Tongue (tissue), 2 donors: Measurements from ENCODE around the gene ACSF3. TPM values are rescaled to one million over a fixed set of nuclear protein-coding genes. Genes with fewer than 3 reads are reported as not detected.

Source experiments
- DNase-seq: peaks from one replicate; pipeline ENCODE4 v3.0.0-alpha.2; 2015
- total RNA-seq: library from RNA; depleted of rRNA; stranded (reverse); fragments of >200 nt; gene quantifications from one replicate; pipeline ENCODE4 v1.2.3, GENCODE V29; 2014

The ACSF3 gene
- 20.1 TPM for total RNA-seq

DNA sequence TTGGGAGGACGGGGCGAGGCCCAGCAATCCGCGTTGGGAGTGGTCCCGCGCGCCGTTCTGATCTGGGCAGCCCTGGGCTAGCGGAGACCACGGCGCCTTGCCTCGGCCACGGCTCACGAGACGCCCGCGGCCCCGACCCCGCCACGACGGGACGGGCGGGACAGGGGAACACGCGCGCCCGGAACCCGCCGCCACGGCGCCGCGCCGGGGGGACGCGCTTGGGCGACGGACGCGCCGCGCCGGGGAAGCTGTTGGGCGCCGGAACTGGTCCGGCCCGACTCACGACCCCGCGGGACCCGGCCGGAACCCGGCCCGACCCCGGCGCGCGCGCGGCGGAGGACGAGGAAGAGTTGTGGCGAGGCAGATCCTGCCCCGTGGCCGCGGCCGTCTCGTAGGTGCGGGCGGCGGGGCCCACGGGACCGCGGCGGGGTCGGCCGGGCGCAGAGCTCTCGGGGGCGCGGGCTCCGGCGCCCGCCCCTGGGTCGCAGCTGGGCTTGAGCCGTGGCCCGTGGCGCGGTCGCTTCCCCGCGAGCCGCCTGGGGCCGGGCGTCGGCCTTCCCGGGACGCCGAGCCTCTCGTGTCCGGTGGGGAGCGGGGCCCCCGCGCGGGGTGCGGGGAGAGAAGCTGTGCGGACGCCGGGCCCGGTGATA lies at the start of gene ACSF3:
ACSF3 (plus strand) TSS at position 251 of the 650 bp plus-strand sequence. CDS start 6,830 bp downstream, outside the sequence.
- peak; percentile 61 for DNase-seq

DNA sequence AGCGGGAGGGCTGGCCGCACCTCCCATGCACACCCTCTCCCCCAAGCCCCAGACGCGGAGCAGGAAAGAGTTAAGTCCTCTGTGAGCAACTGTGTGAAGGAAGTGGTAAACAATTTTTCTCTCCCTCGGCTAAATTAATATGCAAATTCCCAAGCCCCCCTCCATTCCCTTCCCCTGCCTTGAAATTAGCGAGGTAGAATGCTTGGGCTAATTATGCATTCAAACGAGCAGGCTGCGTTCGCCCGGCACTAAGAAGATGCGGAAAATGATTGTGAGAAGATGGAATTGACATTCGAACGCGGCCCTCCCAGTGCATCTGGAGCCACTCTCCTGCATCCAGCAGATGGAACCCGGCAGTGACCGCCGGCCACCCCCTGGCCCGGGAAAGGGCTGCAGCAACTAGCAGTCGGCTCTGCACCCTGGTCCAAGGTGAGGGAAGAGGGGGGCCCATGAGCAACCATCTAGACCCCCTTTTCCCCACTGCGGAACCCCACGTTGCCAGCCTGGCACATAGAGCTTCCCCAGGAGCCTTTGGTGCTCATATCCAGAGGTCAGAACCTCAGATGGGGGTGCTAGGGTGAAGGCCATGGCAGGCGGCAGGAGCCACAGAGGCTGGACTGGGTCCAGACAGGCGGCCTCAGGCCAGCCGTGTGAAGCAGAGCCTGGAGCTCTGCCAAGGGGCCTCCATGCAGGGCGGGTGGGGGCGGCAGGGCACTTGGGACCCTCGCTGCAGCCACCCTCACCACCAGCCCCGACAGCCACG lies 49.1 kb upstream of the ACSF3 start:
- no peak for DNase-seq

GRCh38 chr16:89045181-89045815 lies 48.4 kb upstream of the ACSF3 start:
- DNase-seq = no peak

DNA sequence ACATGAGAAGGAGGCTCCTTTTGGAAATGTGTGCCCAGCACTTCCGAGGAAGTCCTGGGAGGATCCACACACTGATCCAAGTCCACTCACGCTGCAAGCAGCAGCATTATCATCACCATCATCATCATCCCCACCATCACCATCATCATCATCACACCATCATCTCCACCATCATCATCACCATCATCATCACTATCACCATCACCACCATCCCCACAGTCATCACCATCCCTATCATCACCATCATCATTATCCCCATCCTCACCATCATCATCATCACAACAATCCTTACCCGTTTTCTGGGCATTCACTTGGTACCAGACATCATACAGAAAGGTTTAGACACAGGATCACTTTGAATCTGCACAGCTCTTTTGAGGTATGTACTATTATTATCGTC lies 47.8 kb upstream of the ACSF3 start:
- no peak for DNase-seq

- DNase-seq = no peak
Measured at GRCh38 chr16:89046491-89046890, 47.2 kb upstream of the ACSF3 start.

GRCh38 chr16:89047331-89048089 lies 46.1 kb upstream of the ACSF3 start:
- DNase-seq = no peak

DNA sequence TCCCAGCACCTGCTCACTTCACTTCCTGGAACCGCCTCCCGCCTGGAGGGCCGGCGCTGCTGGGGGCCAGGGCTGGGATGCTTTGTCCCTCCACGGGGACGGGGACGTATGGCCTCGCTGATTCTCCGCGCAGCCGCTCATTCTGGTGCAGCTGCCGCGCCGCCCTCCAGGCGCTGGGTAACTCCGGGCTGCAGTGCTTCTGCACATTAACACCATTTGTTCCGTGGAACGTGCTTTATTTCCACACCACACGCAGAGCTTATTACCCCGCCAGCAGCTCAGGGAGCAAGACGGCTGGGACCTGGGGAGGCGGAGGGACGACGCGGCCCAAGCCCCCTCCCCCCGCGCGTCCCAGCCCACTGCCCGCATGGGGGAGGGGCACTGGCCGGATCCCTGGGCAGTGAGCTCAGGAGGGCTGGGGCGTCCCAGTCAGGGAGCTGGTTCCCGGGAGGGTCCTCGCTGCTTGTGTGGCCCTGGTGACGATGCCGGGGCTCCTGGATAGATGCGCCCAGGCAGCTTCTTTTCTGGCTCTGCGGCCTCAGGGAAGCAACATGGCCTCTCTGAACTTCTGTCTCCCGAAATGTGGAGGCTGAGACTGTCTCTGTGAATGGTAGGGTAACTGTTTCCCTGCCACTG lies 45.4 kb upstream of the ACSF3 start:
- peak; percentile 42 for DNase-seq

- DNase-seq = no peak
Measured at GRCh38 chr16:89048871-89049422, 44.7 kb upstream of the ACSF3 start.

DNA sequence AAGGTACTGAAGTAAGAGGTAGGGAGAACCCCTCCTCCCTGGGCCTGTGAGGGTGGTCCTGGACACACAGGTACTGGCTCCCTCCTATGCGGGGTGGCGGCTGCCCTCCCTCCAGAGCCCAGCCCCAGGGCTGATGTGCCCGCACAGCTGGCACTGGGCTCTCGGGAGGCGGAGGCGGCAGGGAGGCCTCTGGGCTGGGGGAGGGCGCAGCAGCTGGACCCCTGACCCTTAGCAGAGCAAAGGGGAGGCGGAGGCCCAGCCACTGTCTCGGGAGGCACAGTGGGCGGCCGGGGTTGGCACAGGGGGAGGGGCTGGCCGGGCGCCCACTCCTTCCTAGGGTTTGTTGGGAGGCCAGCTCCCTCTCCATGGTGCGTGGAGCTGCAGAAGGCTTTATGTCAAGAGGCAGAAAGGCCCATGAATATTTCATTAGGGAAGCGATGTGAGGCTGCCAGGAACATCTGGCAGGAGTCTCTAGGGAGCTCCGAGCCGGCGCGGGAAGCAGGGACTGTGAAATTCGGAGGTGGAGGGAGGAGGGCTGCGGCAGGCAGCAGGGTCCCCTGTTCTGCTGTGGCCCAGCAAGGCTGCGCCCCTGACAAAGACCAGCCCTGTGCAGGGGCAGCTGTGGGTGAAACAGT lies 44.1 kb upstream of the ACSF3 start:
- DNase-seq = peak; percentile 84

DNA sequence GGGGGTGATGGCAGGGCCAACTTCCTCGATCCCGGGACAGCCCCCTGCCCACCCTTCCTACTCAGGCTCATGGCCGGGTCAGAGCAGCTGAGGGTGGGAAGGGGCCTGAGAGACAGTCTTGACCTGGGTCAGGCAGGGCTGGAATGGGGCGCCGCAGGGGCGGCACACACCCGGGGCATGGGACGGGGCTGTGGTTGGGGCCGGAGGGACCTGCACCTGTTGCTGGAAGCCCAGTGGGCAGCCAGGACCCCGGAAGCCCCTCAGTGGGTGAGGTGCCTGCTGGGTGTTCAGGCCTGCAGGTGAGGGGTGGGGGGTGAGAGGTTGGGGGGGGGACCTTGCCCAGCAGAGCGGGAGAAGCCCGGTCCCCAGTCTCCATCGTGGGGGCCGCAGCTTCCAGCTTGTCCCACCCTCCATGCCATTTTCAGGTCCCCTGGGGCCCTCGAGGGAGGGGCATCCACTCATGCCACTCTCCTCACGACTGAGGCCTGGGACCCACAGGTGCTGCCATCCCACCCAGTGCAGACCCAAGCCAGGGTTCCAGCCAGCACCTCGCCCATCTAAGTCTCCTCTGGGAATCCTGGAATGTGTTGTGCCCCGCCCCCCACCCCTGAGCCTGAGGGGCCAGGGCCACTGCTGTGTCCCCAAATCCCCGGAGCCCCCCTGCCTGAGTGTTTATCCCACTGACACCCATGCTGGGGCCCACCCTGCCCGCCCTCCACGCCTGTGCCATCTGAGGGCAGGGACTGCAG lies 43.4 kb upstream of the ACSF3 start:
- DNase-seq = no peak

DNA sequence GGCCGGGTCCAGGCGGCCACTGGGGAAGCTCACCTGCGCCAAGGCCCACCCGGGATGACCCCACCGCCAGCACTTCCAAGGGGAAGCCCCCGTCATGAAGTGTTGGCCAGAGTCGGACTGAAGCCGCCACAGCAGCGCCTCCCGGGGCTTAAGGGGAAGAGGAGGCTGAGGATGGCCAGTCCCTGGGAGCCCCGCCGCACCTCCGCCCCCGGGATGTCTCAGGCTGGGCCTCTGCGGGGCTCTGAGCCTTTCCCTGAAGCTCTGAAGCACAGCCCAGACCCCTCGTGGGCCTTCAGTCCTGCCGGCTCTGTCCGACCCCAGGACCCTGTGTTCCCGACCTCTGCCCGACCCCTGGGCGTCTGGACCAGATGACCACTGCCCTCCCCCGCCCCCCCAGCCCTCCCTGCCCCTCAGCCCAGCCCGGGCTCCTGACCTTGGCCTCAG lies 42.8 kb upstream of the ACSF3 start:
- no peak for DNase-seq

DNA sequence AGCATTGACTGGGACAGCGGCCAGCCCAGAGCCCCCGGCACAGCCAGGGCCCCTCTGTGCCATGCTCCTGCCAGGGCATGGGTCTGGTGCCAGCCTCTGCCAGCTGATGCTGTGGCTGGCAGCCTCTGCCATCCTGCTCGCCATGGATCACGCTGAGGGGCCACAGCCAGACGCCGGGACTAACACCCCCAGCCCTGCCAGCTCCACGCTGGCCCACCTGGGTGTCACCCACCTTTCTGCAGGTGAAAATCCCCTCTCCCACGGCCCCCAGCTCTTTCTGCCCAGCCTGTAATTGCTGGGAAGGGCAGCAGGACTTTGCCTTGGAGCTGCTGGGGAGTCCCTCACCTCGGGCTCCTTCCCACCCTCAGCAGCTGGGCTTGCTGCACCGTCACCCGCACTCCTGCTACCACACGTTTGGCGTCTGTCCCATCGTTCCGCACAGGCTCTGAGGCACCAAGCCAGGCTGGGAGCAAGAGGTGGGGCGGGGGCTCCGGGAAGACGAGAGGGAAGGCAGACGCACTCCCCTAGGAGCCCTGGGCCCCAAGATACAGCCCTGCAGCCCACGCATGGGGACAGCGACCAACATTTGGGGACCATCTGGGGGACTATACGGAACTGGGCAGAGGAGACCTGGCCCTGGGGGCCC lies 42.0 kb upstream of the ACSF3 start:
- DNase-seq = peak; percentile 73

DNA sequence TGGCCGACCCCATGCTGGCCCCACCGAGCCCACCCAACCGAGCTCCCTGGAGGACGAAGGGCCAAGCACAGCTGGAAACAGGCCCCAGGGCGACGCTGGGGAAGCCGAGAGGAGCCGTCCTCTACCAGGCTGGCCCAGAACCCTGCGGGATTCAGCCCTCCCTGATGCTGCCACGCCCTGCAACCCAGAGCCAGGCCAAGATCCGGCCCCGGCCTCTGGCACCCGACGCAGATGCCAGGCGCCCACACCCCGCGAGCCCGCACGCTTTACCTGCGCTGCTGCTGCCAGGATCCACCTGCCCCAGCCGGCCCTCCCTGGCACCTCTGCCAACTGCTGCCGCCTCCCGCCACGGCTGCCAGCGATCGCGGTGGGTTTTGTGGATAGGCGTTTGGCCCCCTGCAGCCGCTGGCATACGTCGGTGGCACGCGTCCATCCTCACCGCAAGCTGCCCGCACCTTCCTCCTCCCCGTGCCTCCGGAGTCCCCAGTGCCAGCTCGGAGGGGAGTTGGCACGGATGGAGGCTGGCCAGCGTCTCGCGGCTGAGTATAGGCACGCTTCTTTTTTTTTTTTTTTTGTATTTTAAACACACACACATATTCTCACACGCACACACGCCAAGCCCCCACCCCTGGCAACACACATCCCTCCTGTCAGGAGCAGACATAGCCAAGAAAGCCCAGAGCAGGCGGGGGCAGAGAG lies 41.3 kb upstream of the ACSF3 start:
- peak; percentile 10 for DNase-seq

GRCh38 chr16:89052890-89053724 lies 40.5 kb upstream of the ACSF3 start:
- DNase-seq = peak; percentile 37

DNA sequence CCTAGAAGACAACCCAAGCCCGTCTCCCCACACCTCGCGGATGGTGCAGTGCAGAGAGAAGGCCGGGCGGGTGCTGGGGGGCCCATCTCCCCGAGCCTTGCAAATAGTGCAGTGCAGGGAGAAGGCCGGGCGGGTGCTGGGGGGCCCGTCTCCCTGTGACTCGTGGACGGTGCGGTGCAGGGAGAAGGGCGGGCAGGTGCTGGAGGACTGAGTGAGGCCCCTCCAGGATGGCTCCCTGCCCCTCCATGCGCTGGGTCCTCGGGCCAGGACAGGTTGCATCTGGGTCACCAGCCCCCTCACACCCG lies 40.0 kb upstream of the ACSF3 start:
- no peak for DNase-seq

GRCh38 chr16:89054261-89054661 lies 39.4 kb upstream of the ACSF3 start:
- no peak for DNase-seq

- DNase-seq = no peak
Measured at GRCh38 chr16:89054714-89055113, 38.9 kb upstream of the ACSF3 start.

GRCh38 chr16:89055313-89055712 lies 38.3 kb upstream of the ACSF3 start:
- no peak for DNase-seq
